OCI-LY1 (cell line): ENCODE results near the gene NSUN2.

Experiments
- H2AFZ ChIP-seq: fragments of 200-600 bp; sonication (generic), shearing (Covaris generic); 2 replicates; pipeline ENCODE4 v1.6.0; 2014; ENCODE audit warnings: antibody characterized with exemption, mild to moderate bottlenecking, low read length
- H3F3A ChIP-seq: fragments of 200-600 bp; sonication (generic), shearing (Covaris generic); 2 replicates; pipeline ENCODE4 v1.6.0; 2014; ENCODE audit warnings: mild to moderate bottlenecking, antibody characterized with exemption, low read length, moderate library complexity; ENCODE audit not compliant: insufficient read depth
- H3K27ac ChIP-seq: fragments of 200-600 bp; sonication (generic); 2 replicates; pipeline ENCODE4 v1.5.1; 2014; ENCODE audit warnings: low read length, mixed run types, mild to moderate bottlenecking, low read depth; ENCODE audit not compliant: poor library complexity, severe bottlenecking
- H3K27me3 ChIP-seq: fragments of 200-600 bp; sonication (generic); 2 replicates; pipeline ENCODE4 v1.6.0; 2014; ENCODE audit warnings: antibody characterized with exemption, mild to moderate bottlenecking, low read length, moderate library complexity; ENCODE audit not compliant: insufficient read depth
- H3K36me3 ChIP-seq: fragments of 200-600 bp; sonication (generic); 2 replicates; pipeline ENCODE4 v1.6.1; 2014; ENCODE audit warnings: mild to moderate bottlenecking, antibody characterized with exemption, low read length, moderate library complexity, mixed read lengths; ENCODE audit not compliant: insufficient read depth
- H3K4me1 ChIP-seq: fragments of 200-600 bp; sonication (generic); 2 replicates; pipeline ENCODE4 v1.5.1; 2014; ENCODE audit warnings: mild to moderate bottlenecking, low read length, moderate library complexity; ENCODE audit not compliant: insufficient read depth, severe bottlenecking
- H3K4me2 ChIP-seq: fragments of 200-600 bp; sonication (generic), shearing (Covaris generic); 2 replicates; pipeline ENCODE4 v1.6.1; 2014; ENCODE audit warnings: low read length
- H3K4me3 ChIP-seq: fragments of 200-600 bp; sonication (generic); 2 replicates; pipeline ENCODE4 v1.5.1; 2014; ENCODE audit warnings: low read length, low read depth, mild to moderate bottlenecking, mixed read lengths; ENCODE audit not compliant: poor library complexity, severe bottlenecking
- H3K79me2 ChIP-seq: fragments of 200-600 bp; shearing (Covaris generic); 2 replicates; pipeline ENCODE4 v1.6.1; 2016; ENCODE audit warnings: mixed run types, low read length, mixed read lengths; ENCODE audit not compliant: insufficient read depth
- H3K9ac ChIP-seq: fragments of 200-600 bp; sonication (generic), shearing (Covaris generic); 2 replicates; pipeline ENCODE4 v1.6.1; 2014; ENCODE audit warnings: mild to moderate bottlenecking, low read length, mixed read lengths
- H3K9me2 ChIP-seq: fragments of 200-600 bp; sonication (generic), shearing (Covaris generic); 2 replicates; pipeline ENCODE4 v1.6.1; 2014; ENCODE audit warnings: low read depth, mild to moderate bottlenecking, low read length, mixed read lengths
- H3K9me3 ChIP-seq: fragments of 200-600 bp; shearing (Covaris generic); 2 replicates; pipeline ENCODE4 v1.6.1; 2014; ENCODE audit warnings: low read length, mixed read lengths
- H4K20me1 ChIP-seq: fragments of 200-600 bp; sonication (generic), shearing (Covaris generic); 2 replicates; pipeline ENCODE4 v1.6.0; 2016; ENCODE audit warnings: mild to moderate bottlenecking, low read length; ENCODE audit not compliant: insufficient read depth
- EZH2 ChIP-seq: fragments of 200-600 bp; sonication (generic), shearing (Covaris generic); IDR thresholded peaks from 2 replicates; pipeline ENCODE4 v1.8.0; 2017; ENCODE audit warnings: borderline replicate concordance, mixed run types, mild to moderate bottlenecking, antibody characterized with exemption, low read length, moderate library complexity, mixed read lengths
- TF ChIP-seq, protein P1 (sequence below): fragments of 200-600 bp; sonication (generic), shearing (Covaris generic); IDR thresholded peaks from 2 replicates; pipeline ENCODE4 v1.5.1; 2017; ENCODE audit warnings: mild to moderate bottlenecking, antibody characterized with exemption, low read length, moderate library complexity, mixed read lengths

Gene NSUN2

DNA sequence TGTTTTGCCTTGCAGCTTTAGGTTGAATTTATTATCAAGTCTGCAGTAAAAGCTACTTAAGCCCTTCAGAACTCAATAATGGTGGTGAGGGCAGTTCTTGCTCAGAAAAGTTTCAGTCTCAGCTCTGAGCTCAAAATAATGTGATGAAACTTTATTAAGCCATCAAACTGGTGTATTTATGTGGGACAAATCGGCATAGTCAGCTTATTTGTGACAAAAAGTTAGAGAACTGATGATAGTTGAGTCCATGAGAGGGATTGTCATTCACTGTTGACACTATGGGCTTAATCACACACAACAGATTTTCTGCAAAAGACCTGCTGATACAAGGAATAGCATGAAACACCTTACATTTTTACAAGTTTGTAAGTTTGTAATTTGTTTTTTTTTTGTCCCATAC lies 9.8 kb upstream of the NSUN2 start:
- Histone ChIP-seq H3K79me2 (no peaks in the 10 kb centered on the region), H2AFZ (no peak overlapping the region), H3K27ac (no peak overlapping the region), H3K4me3 (no peak overlapping the region), H3K4me1 (peaks cover 4% of the 10 kb centered on the region), H3K36me3 (peaks cover 19% of the 10 kb centered on the region; the same call in 1 of the 2 replicates), H3K4me2 (no peak overlapping the region), H3K9ac (no peak overlapping the region), H4K20me1 (no peaks in the 10 kb centered on the region), H3F3A (no peaks in the 10 kb centered on the region), H3K9me2 (no peaks in the 10 kb centered on the region), H3K27me3 (no peaks in the 10 kb centered on the region), H3K9me3 (no peaks in the 10 kb centered on the region)
- TF ChIP-seq EZH2: no peak
- TF ChIP-seq, protein P1, sequence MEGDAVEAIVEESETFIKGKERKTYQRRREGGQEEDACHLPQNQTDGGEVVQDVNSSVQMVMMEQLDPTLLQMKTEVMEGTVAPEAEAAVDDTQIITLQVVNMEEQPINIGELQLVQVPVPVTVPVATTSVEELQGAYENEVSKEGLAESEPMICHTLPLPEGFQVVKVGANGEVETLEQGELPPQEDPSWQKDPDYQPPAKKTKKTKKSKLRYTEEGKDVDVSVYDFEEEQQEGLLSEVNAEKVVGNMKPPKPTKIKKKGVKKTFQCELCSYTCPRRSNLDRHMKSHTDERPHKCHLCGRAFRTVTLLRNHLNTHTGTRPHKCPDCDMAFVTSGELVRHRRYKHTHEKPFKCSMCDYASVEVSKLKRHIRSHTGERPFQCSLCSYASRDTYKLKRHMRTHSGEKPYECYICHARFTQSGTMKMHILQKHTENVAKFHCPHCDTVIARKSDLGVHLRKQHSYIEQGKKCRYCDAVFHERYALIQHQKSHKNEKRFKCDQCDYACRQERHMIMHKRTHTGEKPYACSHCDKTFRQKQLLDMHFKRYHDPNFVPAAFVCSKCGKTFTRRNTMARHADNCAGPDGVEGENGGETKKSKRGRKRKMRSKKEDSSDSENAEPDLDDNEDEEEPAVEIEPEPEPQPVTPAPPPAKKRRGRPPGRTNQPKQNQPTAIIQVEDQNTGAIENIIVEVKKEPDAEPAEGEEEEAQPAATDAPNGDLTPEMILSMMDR: no peak

DNA sequence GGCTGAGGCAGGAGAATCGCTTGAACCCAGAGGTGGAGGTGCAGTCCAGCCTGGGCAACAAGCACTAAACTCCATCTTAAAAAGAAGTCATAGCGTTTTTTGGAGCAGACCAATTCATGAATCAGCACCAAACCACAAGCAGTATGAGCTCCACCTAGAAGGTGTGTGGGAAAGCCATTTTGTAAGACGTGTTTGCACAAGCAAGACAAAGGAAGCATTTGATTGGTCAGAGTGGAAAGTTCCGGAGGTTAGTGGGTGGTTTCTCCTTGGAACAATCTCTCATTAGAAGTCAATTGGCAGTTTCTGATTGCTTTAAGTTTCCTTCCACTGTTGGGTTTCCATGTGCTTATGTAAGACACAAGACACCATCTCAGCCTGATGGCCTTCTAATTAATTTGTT lies 5.4 kb upstream of the NSUN2 start:
- Histone ChIP-seq H3K4me2 (no peak overlapping the region), H3F3A (no peaks in the 10 kb centered on the region), H4K20me1 (no peaks in the 10 kb centered on the region), H3K9me3 (no peaks in the 10 kb centered on the region), H3K27ac (no peak overlapping the region), H3K36me3 (no peaks in the 10 kb centered on the region), H3K9ac (no peak overlapping the region), H3K9me2 (no peaks in the 10 kb centered on the region), H2AFZ (no peak overlapping the region), H3K79me2 (peaks cover 4% of the 10 kb centered on the region; the same call in 1 of the 2 replicates), H3K4me3 (no peak overlapping the region), H3K4me1 (peaks cover 20% of the 10 kb centered on the region), H3K27me3 (no peaks in the 10 kb centered on the region)
- TF ChIP-seq EZH2: no peak

DNA sequence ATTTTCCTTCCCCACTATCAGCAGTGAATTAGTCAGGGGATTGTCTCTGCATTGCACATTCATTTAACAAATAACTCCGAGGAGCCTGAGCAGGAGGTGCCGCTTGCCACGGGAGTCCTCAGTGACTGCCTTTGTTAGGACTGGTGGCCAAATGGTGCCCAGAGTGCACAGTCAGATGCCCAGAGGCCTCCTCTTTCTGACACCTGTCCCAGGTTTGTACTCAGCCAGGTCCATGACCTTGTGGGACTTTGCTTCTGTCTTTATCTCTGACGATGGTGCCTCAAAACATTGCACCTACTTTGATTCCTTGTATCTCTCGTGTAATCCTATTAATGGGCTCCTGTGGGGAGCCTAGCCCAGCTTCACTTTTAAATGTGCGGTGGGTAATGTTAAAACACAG lies 4.7 kb upstream of the NSUN2 start:
- H4K20me1 ChIP-seq: no peaks in the 10 kb centered on the region
- H3K4me3 ChIP-seq: no peak overlapping the region
- H3K79me2 ChIP-seq: peaks cover 5% of the 10 kb centered on the region
- H3K4me2 ChIP-seq: no peak overlapping the region
- no peaks in the 10 kb centered on the region for H3K9me3 ChIP-seq
- H3K9me2 ChIP-seq: no peaks in the 10 kb centered on the region
- no peak for TF ChIP-seq EZH2
- TF ChIP-seq, protein P1: no peak
- H3F3A ChIP-seq: no peaks in the 10 kb centered on the region
- no peak overlapping the region for H3K27ac ChIP-seq
- no peaks in the 10 kb centered on the region for H3K36me3 ChIP-seq
- H2AFZ ChIP-seq: no peak overlapping the region
- no peak overlapping the region for H3K9ac ChIP-seq
- H3K4me1 ChIP-seq: peaks cover 20% of the 10 kb centered on the region
- no peaks in the 10 kb centered on the region for H3K27me3 ChIP-seq

DNA sequence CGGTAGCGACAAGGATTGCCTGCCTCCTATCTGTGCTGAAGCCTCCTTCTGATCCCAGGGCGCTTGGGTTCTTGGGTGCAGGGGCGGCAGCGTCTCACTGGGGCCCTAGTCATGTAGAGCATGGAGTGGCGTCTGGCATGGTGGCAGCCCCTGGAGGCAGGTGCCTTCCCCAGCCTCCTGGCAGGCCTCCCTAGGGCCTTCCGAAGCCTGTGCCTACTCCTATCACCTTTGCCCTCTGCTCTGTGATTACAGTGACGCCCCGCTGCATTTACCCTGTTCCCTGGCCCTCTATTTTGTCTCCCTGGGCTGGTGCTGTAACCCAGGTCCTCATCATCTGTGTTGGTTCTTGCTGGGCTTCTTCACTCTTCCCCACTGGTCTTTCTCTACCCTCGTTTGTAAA lies 4.2 kb upstream of the NSUN2 start:
- no peak for TF ChIP-seq EZH2
- TF ChIP-seq, protein P1: no peak
- Histone ChIP-seq H3K27ac (no peak overlapping the region), H3K79me2 (peaks cover 11% of the 10 kb centered on the region), H3F3A (no peaks in the 10 kb centered on the region), H3K4me2 (no peak overlapping the region), H3K36me3 (no peaks in the 10 kb centered on the region), H3K9ac (no peak overlapping the region), H3K27me3 (no peaks in the 10 kb centered on the region), H3K4me3 (no peak overlapping the region), H3K4me1 (peaks cover 21% of the 10 kb centered on the region), H3K9me3 (no peaks in the 10 kb centered on the region), H4K20me1 (no peaks in the 10 kb centered on the region), H2AFZ (no peak overlapping the region), H3K9me2 (no peaks in the 10 kb centered on the region)
